Type B pancreatic cell (in vitro differentiated cells): ENCODE measurements around the gene PCDH15. TPM values are rescaled to one million over a fixed set of nuclear protein-coding genes. Genes with fewer than 3 reads are reported as not detected.

Source experiments
- DNase-seq: peaks from one replicate; pipeline ENCODE4 v3.0.0; 2021; ENCODE audit warnings: mixed read lengths; ENCODE audit not compliant: unreplicated experiment; ENCODE audit errors: extremely low spot score
- H3K27ac Mint-ChIP-seq: 2 replicates; pipeline ENCODE4 v1.8.0; 2021; ENCODE audit warnings: mild to moderate bottlenecking, mixed read lengths
- H3K27me3 Mint-ChIP-seq: 2 replicates; pipeline ENCODE4 v1.8.0; 2021; ENCODE audit warnings: mixed read lengths
- H3K36me3 Mint-ChIP-seq: 2 replicates; pipeline ENCODE4 v1.8.0; 2021; ENCODE audit warnings: mixed read lengths
- H3K4me1 Mint-ChIP-seq: one replicate; pipeline ENCODE4 v1.8.0; 2021; ENCODE audit warnings: mixed read lengths; ENCODE audit not compliant: unreplicated experiment
- H3K4me3 Mint-ChIP-seq: 2 replicates; pipeline ENCODE4 v1.8.0; 2021; ENCODE audit warnings: mild to moderate bottlenecking, mixed read lengths
- H3K9me3 Mint-ChIP-seq: 2 replicates; pipeline ENCODE4 v1.8.0; 2021; ENCODE audit warnings: mixed read lengths
- total RNA-seq: library from RNA; stranded (reverse); gene quantifications from 2 replicates; pipeline ENCODE4 v1.2.1, GENCODE V29; 2021; ENCODE audit warnings: low replicate concordance
- TF ChIP-seq, protein P1 (sequence below): fragments of 200-600 bp; sonication (generic); conservative IDR thresholded peaks from 2 replicates; pipeline ENCODE4 v1.5.0; 2021; ENCODE audit warnings: antibody characterized with exemption, mild to moderate bottlenecking

Gene PCDH15
- total RNA-seq, 1 donor from 2014 or later: 3.5 TPM

DNA sequence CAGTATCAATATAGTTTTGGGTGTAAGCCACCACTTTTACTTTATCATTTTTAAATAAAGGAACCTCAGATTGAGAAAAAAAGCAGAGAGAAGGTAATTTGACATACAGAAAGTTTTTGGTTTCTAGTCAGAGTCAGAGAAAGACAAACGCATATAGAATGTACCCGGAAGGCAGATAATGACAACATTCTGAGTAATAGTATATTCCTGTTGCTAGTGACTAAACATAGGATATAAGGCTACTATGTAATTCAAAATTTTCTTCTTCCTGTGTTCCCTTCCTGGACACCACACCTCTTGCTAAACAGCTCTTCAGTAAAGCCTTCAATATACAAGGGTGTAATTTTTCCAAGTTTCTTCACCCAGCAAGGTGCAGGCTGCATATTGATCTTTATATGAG is 597.6 kb downstream of the PCDH15 start:
- TF ChIP-seq, protein P1, sequence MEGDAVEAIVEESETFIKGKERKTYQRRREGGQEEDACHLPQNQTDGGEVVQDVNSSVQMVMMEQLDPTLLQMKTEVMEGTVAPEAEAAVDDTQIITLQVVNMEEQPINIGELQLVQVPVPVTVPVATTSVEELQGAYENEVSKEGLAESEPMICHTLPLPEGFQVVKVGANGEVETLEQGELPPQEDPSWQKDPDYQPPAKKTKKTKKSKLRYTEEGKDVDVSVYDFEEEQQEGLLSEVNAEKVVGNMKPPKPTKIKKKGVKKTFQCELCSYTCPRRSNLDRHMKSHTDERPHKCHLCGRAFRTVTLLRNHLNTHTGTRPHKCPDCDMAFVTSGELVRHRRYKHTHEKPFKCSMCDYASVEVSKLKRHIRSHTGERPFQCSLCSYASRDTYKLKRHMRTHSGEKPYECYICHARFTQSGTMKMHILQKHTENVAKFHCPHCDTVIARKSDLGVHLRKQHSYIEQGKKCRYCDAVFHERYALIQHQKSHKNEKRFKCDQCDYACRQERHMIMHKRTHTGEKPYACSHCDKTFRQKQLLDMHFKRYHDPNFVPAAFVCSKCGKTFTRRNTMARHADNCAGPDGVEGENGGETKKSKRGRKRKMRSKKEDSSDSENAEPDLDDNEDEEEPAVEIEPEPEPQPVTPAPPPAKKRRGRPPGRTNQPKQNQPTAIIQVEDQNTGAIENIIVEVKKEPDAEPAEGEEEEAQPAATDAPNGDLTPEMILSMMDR: no peak
- H3K27ac Mint-ChIP-seq: no peak overlapping the region
- H3K9me3 Mint-ChIP-seq: no peaks in the 10 kb centered on the region
- DNase-seq: no peak
- H3K27me3 Mint-ChIP-seq: no peaks in the 10 kb centered on the region
- no peak overlapping the region for H3K4me3 Mint-ChIP-seq
- H3K36me3 Mint-ChIP-seq: no peaks in the 10 kb centered on the region
- H3K4me1 Mint-ChIP-seq: peaks cover 4% of the 10 kb centered on the region

DNA sequence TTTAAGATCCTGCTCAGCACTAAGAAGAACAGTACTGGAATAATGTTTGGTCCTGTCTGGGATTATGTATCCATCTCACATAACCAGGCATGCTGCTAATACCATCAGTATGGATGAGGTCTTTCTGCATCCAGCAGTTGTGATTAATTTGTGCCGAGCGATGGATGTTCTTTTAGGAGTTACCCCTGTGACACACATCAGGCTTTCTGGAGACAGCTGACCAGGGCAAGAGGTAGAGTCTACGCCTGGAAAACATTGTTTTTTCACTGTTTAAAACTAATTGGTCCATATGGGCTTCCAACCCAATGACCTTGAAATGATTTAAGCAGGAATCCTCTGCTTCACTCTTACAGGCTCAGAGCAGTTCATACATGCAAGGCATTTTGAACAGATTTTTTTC is 603.0 kb downstream of the PCDH15 start:
- Mint-ChIP-seq H3K27ac (no peak overlapping the region), H3K4me3 (no peak overlapping the region), H3K36me3 (no peaks in the 10 kb centered on the region), H3K4me1 (no peaks in the 10 kb centered on the region), H3K27me3 (no peaks in the 10 kb centered on the region), H3K9me3 (no peaks in the 10 kb centered on the region)
- no peak for DNase-seq
- TF ChIP-seq, protein P1: no peak

- no peaks in the 10 kb centered on the region for H3K36me3 Mint-ChIP-seq
- no peaks in the 10 kb centered on the region for H3K9me3 Mint-ChIP-seq
Measured at GRCh38 chr10:54194806-54195205, 606.2 kb downstream of the PCDH15 start.

DNA sequence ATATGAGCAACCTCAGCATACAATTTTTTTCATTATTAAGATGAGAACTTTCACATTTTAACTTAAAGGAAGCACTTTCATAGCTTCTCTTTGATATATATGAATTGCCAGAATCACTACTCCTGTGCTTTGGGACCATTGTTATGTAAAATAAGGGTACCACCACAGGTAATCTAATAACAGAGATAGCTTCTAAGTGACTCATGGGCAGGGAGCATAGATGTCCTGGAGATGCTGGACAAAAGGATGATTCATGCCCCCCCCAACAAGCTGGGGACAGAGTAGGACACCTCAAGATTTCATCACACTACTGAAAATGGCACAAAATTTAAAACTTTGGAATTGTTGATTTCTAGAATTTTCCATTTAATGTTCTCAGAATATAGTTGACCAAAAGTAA is 641.1 kb downstream of the PCDH15 start:
- DNase-seq: no peak
- H3K36me3 Mint-ChIP-seq: no peaks in the 10 kb centered on the region

More at GRCh38 chr10:54194806-54195205, 606.2 kb downstream of the PCDH15 start:
- H3K4me1 Mint-ChIP-seq: no peaks in the 10 kb centered on the region
- no peaks in the 10 kb centered on the region for H3K27me3 Mint-ChIP-seq
- H3K4me3 Mint-ChIP-seq: no peak overlapping the region
- H3K27ac Mint-ChIP-seq: no peak overlapping the region
- TF ChIP-seq, protein P1: no peak
- no peak for DNase-seq

DNA sequence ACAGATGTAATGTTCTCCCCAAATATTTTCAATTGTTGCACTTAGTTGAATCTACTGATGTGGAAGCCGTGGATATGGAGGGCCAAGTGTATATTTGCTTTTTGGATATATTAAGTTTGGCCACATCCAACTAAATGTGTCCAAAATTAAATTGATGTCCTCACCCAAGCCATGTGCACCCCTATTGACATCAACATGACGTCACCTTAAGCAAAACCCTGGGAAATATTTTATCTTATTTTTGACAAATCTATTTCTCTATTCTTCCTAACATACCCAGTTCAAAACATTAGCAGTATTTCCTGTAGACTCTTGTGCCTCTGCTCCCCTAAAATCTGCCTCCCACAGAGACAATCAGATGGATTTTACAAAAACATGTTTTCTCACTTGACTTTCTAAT is 652.5 kb downstream of the PCDH15 start:
- Mint-ChIP-seq H3K4me3 (no peak overlapping the region), H3K9me3 (peaks cover 12% of the 10 kb centered on the region), H3K4me1 (no peaks in the 10 kb centered on the region), H3K27me3 (no peaks in the 10 kb centered on the region), H3K36me3 (no peaks in the 10 kb centered on the region), H3K27ac (no peak overlapping the region)
- TF ChIP-seq, protein P1: no peak
- no peak for DNase-seq

More for the DNA sequence above, 641.1 kb downstream of the PCDH15 start:
- no peak overlapping the region for H3K4me3 Mint-ChIP-seq
- H3K27ac Mint-ChIP-seq: no peak overlapping the region
- TF ChIP-seq, protein P1: no peak
- H3K9me3 Mint-ChIP-seq: peaks cover 11% of the 10 kb centered on the region
- no peaks in the 10 kb centered on the region for H3K4me1 Mint-ChIP-seq
- no peaks in the 10 kb centered on the region for H3K27me3 Mint-ChIP-seq
